Neural progenitor cell (in vitro differentiated cells): ENCODE results near the gene PSMD5.

ENCODE experiments used
- EZH2 ChIP-seq: fragments of 200-600 bp; sonication (generic); IDR thresholded peaks from 2 replicates; pipeline ENCODE4 v1.6.1; 2017; ENCODE audit warnings: antibody characterized with exemption, mild to moderate bottlenecking, moderate library complexity
- EZH2phosphoT487 ChIP-seq: fragments of 200-600 bp; sonication (generic); IDR thresholded peaks from 2 replicates; pipeline ENCODE4 v1.6.1; 2017; ENCODE audit warnings: antibody characterized with exemption
- TF ChIP-seq, protein P1 (sequence below): fragments of 200-600 bp; sonication (generic); IDR thresholded peaks from 2 replicates; pipeline ENCODE4 v1.5.1; 2017; ENCODE audit warnings: antibody characterized with exemption, mild to moderate bottlenecking

DNA sequence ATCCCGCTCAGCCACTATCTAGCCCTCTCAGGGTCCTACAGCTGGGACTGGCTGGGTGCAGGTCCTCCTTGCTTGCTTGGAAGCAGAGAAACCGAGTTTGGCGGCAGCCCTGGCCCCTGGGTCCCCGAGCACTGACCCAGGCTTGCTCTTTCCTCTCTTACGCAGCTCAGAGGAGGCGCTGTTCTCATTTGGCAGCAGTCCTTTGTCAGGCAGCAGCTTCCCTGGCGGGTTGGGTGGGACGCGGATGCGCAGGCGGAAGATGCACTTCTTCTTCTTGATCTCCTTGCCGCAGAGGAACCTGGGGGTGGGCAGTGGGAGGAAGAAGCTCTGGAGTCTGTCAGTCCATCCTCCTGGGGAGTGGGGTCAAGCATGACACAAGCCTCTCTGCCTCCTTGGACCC is 19.7 kb upstream of the PSMD5 start:
- no peak for TF ChIP-seq EZH2phosphoT487
- no peak for TF ChIP-seq EZH2
- TF ChIP-seq, protein P1, sequence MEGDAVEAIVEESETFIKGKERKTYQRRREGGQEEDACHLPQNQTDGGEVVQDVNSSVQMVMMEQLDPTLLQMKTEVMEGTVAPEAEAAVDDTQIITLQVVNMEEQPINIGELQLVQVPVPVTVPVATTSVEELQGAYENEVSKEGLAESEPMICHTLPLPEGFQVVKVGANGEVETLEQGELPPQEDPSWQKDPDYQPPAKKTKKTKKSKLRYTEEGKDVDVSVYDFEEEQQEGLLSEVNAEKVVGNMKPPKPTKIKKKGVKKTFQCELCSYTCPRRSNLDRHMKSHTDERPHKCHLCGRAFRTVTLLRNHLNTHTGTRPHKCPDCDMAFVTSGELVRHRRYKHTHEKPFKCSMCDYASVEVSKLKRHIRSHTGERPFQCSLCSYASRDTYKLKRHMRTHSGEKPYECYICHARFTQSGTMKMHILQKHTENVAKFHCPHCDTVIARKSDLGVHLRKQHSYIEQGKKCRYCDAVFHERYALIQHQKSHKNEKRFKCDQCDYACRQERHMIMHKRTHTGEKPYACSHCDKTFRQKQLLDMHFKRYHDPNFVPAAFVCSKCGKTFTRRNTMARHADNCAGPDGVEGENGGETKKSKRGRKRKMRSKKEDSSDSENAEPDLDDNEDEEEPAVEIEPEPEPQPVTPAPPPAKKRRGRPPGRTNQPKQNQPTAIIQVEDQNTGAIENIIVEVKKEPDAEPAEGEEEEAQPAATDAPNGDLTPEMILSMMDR: no peak
